Activated naive CD8-positive, alpha-beta T cell treated with anti-CD3 and anti-CD28 coated beads, Interleukin-2, amount 10 ng/mL, durations not matched to agents 7 days and 5 days (primary cell): ENCODE data around the gene IER2. TPM values are rescaled to one million over a fixed set of nuclear protein-coding genes. Genes with fewer than 3 reads are reported as not detected.
"Not testable (repeated sequence)": the region's sequence is repeated elsewhere in the genome, so short reads cannot be mapped to it uniquely, and the experiment has no call there.

Source experiments
- ATAC-seq: fragments of 150-1000 bp; cut with Tn5 transposase; one replicate; pipeline ENCODE4 v1.10.0; 2021; ENCODE audit warnings: low read depth, moderate library complexity
- POLR2A ChIA-PET: fragments of 350-600 bp; sonication (Branson Sonifier 250); formaldehyde crosslinking; loops from one replicate; lab custom pipeline; 2021; ENCODE audit warnings: antibody characterized with exemption; lab: Charles Lee
- DNase-seq: peaks from one replicate; pipeline ENCODE4 v3.0.0; 2021
- H3K27ac Mint-ChIP-seq: one replicate; pipeline ENCODE4 v1.8.0; 2022; ENCODE audit warnings: mild to moderate bottlenecking, mixed read lengths
- H3K27me3 Mint-ChIP-seq: one replicate; pipeline ENCODE4 v1.8.0; 2022; ENCODE audit warnings: mild to moderate bottlenecking, moderate library complexity, mixed read lengths
- H3K36me3 Mint-ChIP-seq: one replicate; pipeline ENCODE4 v1.8.0; 2021; ENCODE audit warnings: mild to moderate bottlenecking, mixed read lengths
- H3K4me1 Mint-ChIP-seq: one replicate; pipeline ENCODE4 v1.8.0; 2021; ENCODE audit warnings: mixed read lengths
- H3K4me3 Mint-ChIP-seq: one replicate; pipeline ENCODE4 v1.8.0; 2022; ENCODE audit warnings: mild to moderate bottlenecking, moderate library complexity, mixed read lengths
- H3K9me3 Mint-ChIP-seq: one replicate; pipeline ENCODE4 v1.8.0; 2021; ENCODE audit warnings: mixed read lengths
- total RNA-seq, 2 experiments: library from RNA; stranded (reverse); gene quantifications; one replicate each; pipeline ENCODE4 v1.2.3, GENCODE V29; 2021

The IER2 gene
- total RNA-seq, 2 experiments from 2014 or later = 167 to 178 TPM

GRCh38 chr19:13137290-13137794, 12.9 kb upstream of the IER2 start:
- no peak overlapping the region for H3K27ac Mint-ChIP-seq
- no peak overlapping the region for H3K4me3 Mint-ChIP-seq
- ATAC-seq (no peak), DNase-seq (no peak)
- POLR2A ChIA-PET = interaction anchor here (0.6 to 2.1 kb wide), 2 partner anchors 11 to 19 kb away, joined by 3 to 5 read pairs; partner anchors contain the start of gene NACC1
- H3K36me3 Mint-ChIP-seq = peaks cover 1% of the 10 kb centered on the region
- H3K9me3 Mint-ChIP-seq = no peaks in the 10 kb centered on the region
- no peaks in the 10 kb centered on the region for H3K27me3 Mint-ChIP-seq
- H3K4me1 Mint-ChIP-seq = peaks cover 10% of the 10 kb centered on the region

GRCh38 chr19:13138171-13138915, 11.9 kb upstream of the IER2 start:
- ATAC-seq (no peak), DNase-seq (no peak)
- Mint-ChIP-seq H3K27me3 (no peaks in the 10 kb centered on the region), H3K9me3 (no peaks in the 10 kb centered on the region), H3K4me3 (no peak overlapping the region), H3K36me3 (peaks cover 1% of the 10 kb centered on the region), H3K27ac (no peak overlapping the region), H3K4me1 (peaks cover 2% of the 10 kb centered on the region)
- POLR2A ChIA-PET = interaction anchor here (0.6 to 2.1 kb wide), 2 partner anchors 10 to 20 kb away, joined by 3 to 5 read pairs; partner anchors contain the start of gene NACC1

GRCh38 chr19:13138916-13139198, 11.4 kb upstream of the IER2 start:
- ATAC-seq (no peak), DNase-seq (no peak)
- peaks cover 1% of the 10 kb centered on the region for H3K36me3 Mint-ChIP-seq
- POLR2A ChIA-PET = interaction anchor here (2.1 kb wide), 1 partner anchor 21 kb away, joined by 5 read pairs; the partner anchor contains the start of gene NACC1
- H3K9me3 Mint-ChIP-seq = no peaks in the 10 kb centered on the region
- H3K27ac Mint-ChIP-seq = no peak overlapping the region
- H3K27me3 Mint-ChIP-seq = no peaks in the 10 kb centered on the region
- H3K4me1 Mint-ChIP-seq = peaks cover 2% of the 10 kb centered on the region
- H3K4me3 Mint-ChIP-seq = no peak overlapping the region

GRCh38 chr19:13139633-13140311, 10.4 kb upstream of the IER2 start:
- no peak for DNase-seq
- Mint-ChIP-seq H3K9me3 (no peaks in the 10 kb centered on the region), H3K27me3 (no peaks in the 10 kb centered on the region), H3K4me3 (no peak overlapping the region), H3K4me1 (peaks cover 2% of the 10 kb centered on the region), H3K27ac (no peak overlapping the region), H3K36me3 (peaks cover 1% of the 10 kb centered on the region)
- POLR2A ChIA-PET = no interaction called here
- no peak for ATAC-seq

GRCh38 chr19:13146763-13147563, 3.2 kb upstream of the IER2 start:
- DNase-seq (no peak), ATAC-seq (no peak)
- no peaks in the 10 kb centered on the region for H3K36me3 Mint-ChIP-seq
- no peaks in the 10 kb centered on the region for H3K27me3 Mint-ChIP-seq
- H3K4me3 Mint-ChIP-seq = no peak overlapping the region
- peaks cover 8% of the 10 kb centered on the region for H3K4me1 Mint-ChIP-seq
- H3K27ac Mint-ChIP-seq = no peak overlapping the region
- POLR2A ChIA-PET = interaction anchor here (0.7 to 2.3 kb wide), 3 partner anchors 23 to 352 kb away, joined by 3 to 6 read pairs (median 5); partner anchors contain the start of gene NACC1
- H3K9me3 Mint-ChIP-seq = no peaks in the 10 kb centered on the region

GRCh38 chr19:13149173-13149627, 1.0 kb upstream of the IER2 start:
- ATAC-seq, H3K9me3 Mint-ChIP-seq, H3K27me3 Mint-ChIP-seq, DNase-seq: not testable (repeated sequence)
- Mint-ChIP-seq H3K4me3 (peak overlapping the region; percentile 98), H3K36me3 (peaks cover 10% of the 10 kb centered on the region), H3K4me1 (peaks cover 11% of the 10 kb centered on the region), H3K27ac (peak overlapping the region; percentile 42)
- POLR2A ChIA-PET = interaction anchor here (0.6 to 2.5 kb wide), 11 partner anchors 15 to 1411 kb away, joined by 3 to 18 read pairs (median 5); partner anchors contain the start of genes NACC1 and ZNF823

- peak overlapping the region; percentile 98 for H3K4me3 Mint-ChIP-seq
- POLR2A ChIA-PET = interaction anchor here (0.6 to 2.5 kb wide), 16 partner anchors 10 to 251 kb away, joined by 3 to 18 read pairs (median 4); partner anchors contain the start of gene NACC1
- H3K4me1 Mint-ChIP-seq = peaks cover 11% of the 10 kb centered on the region
- H3K27me3 Mint-ChIP-seq = no peaks in the 10 kb centered on the region
- peaks cover 16% of the 10 kb centered on the region for H3K36me3 Mint-ChIP-seq
- no peak for DNase-seq
- peak overlapping the region; percentile 100 for H3K27ac Mint-ChIP-seq
- ATAC-seq = peak; percentile 3
- no peaks in the 10 kb centered on the region for H3K9me3 Mint-ChIP-seq
These were observed 504 bp upstream of the IER2 start for GRCh38 chr19:13149628-13150186.

GRCh38 chr19:13150931-13151604, 857 bp downstream of the IER2 start:
- Mint-ChIP-seq H3K4me3 (peak overlapping the region; percentile 98), H3K36me3 (peaks cover 21% of the 10 kb centered on the region), H3K27me3 (no peaks in the 10 kb centered on the region), H3K4me1 (peaks cover 15% of the 10 kb centered on the region), H3K27ac (peak overlapping the region; percentile 100), H3K9me3 (no peaks in the 10 kb centered on the region)
- POLR2A ChIA-PET = interaction anchor here (1.3 to 2.5 kb wide), 6 partner anchors 13 to 46 kb away, joined by 3 to 18 read pairs (median 12); partner anchors contain the start of gene NACC1
- ATAC-seq (peak; percentile 5), DNase-seq (peak; percentile 63)

- DNase-seq = peak; percentile 94
- Mint-ChIP-seq H3K27ac (peak overlapping the region; percentile 100), H3K27me3 (no peaks in the 10 kb centered on the region), H3K36me3 (peaks cover 23% of the 10 kb centered on the region), H3K9me3 (no peaks in the 10 kb centered on the region), H3K4me1 (peaks cover 22% of the 10 kb centered on the region), H3K4me3 (peak overlapping the region; percentile 98)
- POLR2A ChIA-PET = interaction anchor here (0.6 to 2.2 kb wide), 29 partner anchors 14 to 855 kb away, joined by 3 to 216 read pairs (median 4); partner anchors contain the start of genes NACC1, RFX1 and TRMT1
- peak; percentile 48 for ATAC-seq
These were observed 1.6 kb downstream of the IER2 start for GRCh38 chr19:13151605-13152355.

GRCh38 chr19:13152356-13152973, 2.3 kb downstream of the IER2 start:
- H3K27ac Mint-ChIP-seq = peak overlapping the region; percentile 100
- DNase-seq (no peak), ATAC-seq (peak; percentile 1)
- peak overlapping the region; percentile 98 for H3K4me3 Mint-ChIP-seq
- H3K36me3 Mint-ChIP-seq = peaks cover 24% of the 10 kb centered on the region
- no peaks in the 10 kb centered on the region for H3K27me3 Mint-ChIP-seq
- no peaks in the 10 kb centered on the region for H3K9me3 Mint-ChIP-seq
- POLR2A ChIA-PET = interaction anchor here (0.6 to 2.2 kb wide), 32 partner anchors 14 to 854 kb away, joined by 3 to 216 read pairs (median 4); partner anchors contain the start of genes NACC1, RFX1 and TRMT1
- peaks cover 25% of the 10 kb centered on the region for H3K4me1 Mint-ChIP-seq
